Trophoblast cell (in vitro differentiated cells and primary cell): ENCODE measurements around the gene GKN2.

Experiments used
- DNase-seq, 2 donors: peaks; one replicate each; pipeline ENCODE4 v3.0.0-alpha.2; 2016
- H2AFZ ChIP-seq: 2 replicates; pipeline ENCODE4 v1.6.1; 2013; ENCODE audit warnings: low read length, moderate library complexity, mild to moderate bottlenecking; ENCODE audit not compliant: insufficient read depth, poor library complexity
- H2AK5ac ChIP-seq: 2 replicates; pipeline ENCODE4 v1.6.1; 2013; ENCODE audit warnings: mild to moderate bottlenecking, low read length
- H2BK120ac ChIP-seq: 2 replicates; pipeline ENCODE4 v1.6.1; 2013; ENCODE audit warnings: low read length, mild to moderate bottlenecking, moderate library complexity; ENCODE audit not compliant: insufficient read depth, poor library complexity
- H2BK12ac ChIP-seq: 2 replicates; pipeline ENCODE4 v1.6.1; 2013; ENCODE audit warnings: mild to moderate bottlenecking, low read length, moderate library complexity
- H2BK5ac ChIP-seq: 2 replicates; pipeline ENCODE4 v1.6.1; 2013; ENCODE audit warnings: low read length, low read depth, moderate library complexity, mild to moderate bottlenecking; ENCODE audit not compliant: poor library complexity
- H3K14ac ChIP-seq: 2 replicates; pipeline ENCODE4 v1.6.1; 2013; ENCODE audit warnings: mild to moderate bottlenecking, low read length
- H3K18ac ChIP-seq: 2 replicates; pipeline ENCODE4 v1.6.1; 2013; ENCODE audit warnings: mild to moderate bottlenecking, low read length
- H3K23ac ChIP-seq: 2 replicates; pipeline ENCODE4 v1.6.1; 2013; ENCODE audit warnings: low read length
- H3K27ac ChIP-seq: 2 replicates; pipeline ENCODE4 v1.5.1; 2013; ENCODE audit warnings: low read depth, mild to moderate bottlenecking, inconsistent platforms, low read length, moderate library complexity
- H3K27me3 ChIP-seq: 2 replicates; pipeline ENCODE4 v1.6.1; 2013; ENCODE audit warnings: inconsistent platforms, mild to moderate bottlenecking, low read length, moderate library complexity; ENCODE audit not compliant: insufficient read depth
- H3K36me3 ChIP-seq, 2 experiments: 1 replicate in 1 of 2; 2 replicates in 1 of 2; pipeline ENCODE4 v1.6.1; 2013; ENCODE audit warnings: low read length in 2 of 2, mild to moderate bottlenecking in 2 of 2, moderate library complexity in 1 of 2; ENCODE audit not compliant: insufficient read depth in 2 of 2, control insufficient read depth in 1 of 2
- H3K4ac ChIP-seq: 2 replicates; pipeline ENCODE4 v1.6.1; 2013; ENCODE audit warnings: low read depth, mild to moderate bottlenecking, low read length, moderate library complexity
- H3K4me1 ChIP-seq, 2 experiments: 1 replicate in 1 of 2; 2 replicates in 1 of 2; pipeline ENCODE4 v1.6.1; 2013; ENCODE audit warnings: low read length in 2 of 2, mild to moderate bottlenecking in 2 of 2, moderate library complexity in 1 of 2; ENCODE audit not compliant: insufficient read depth in 2 of 2, control insufficient read depth in 1 of 2
- H3K4me2 ChIP-seq: 2 replicates; pipeline ENCODE4 v1.6.1; 2013; ENCODE audit warnings: inconsistent platforms, mild to moderate bottlenecking, low read length, moderate library complexity
- H3K4me3 ChIP-seq: 2 replicates; pipeline ENCODE4 v1.5.1; 2013; ENCODE audit warnings: mild to moderate bottlenecking, low read depth, low read length, inconsistent platforms
- H3K79me1 ChIP-seq: one replicate; pipeline ENCODE4 v1.6.1; 2013; ENCODE audit warnings: low read length
- H3K79me2 ChIP-seq: 2 replicates; pipeline ENCODE4 v1.6.1; 2013; ENCODE audit warnings: low read length, mild to moderate bottlenecking; ENCODE audit not compliant: control insufficient read depth, insufficient read depth, poor library complexity
- H3K9ac ChIP-seq: 2 replicates; pipeline ENCODE4 v1.6.1; 2013; ENCODE audit warnings: mild to moderate bottlenecking, low read length
- H3K9me3 ChIP-seq: 2 replicates; pipeline ENCODE4 v1.6.1; 2013; ENCODE audit warnings: low read depth, mild to moderate bottlenecking, control low read depth, inconsistent platforms, low read length; ENCODE audit not compliant: insufficient read depth
- H4K12ac ChIP-seq: 2 replicates; pipeline ENCODE4 v1.6.1; 2013; ENCODE audit warnings: low read depth, mild to moderate bottlenecking, low read length, moderate library complexity
- H4K8ac ChIP-seq: 2 replicates; pipeline ENCODE4 v1.6.1; 2013; ENCODE audit warnings: low read depth, mild to moderate bottlenecking, low read length, moderate library complexity
- H4K91ac ChIP-seq: one replicate; pipeline ENCODE4 v1.6.1; 2013; ENCODE audit warnings: low read depth, mild to moderate bottlenecking, low read length, moderate library complexity
- WGBS: extraction: QIAGEN DNeasy Blood & Tissue Kit; methylation state at CpG from one replicate; pipeline ENCODE4 v1.1.7; 2013; ENCODE audit warnings: missing lambda C conversion rate; ENCODE audit not compliant: insufficient read length, insufficient coverage; ENCODE audit errors: extremely low coverage; 5-methylcytosine and 5-hydroxymethylcytosine counted together

The GKN2 gene

GRCh38 chr2:68906716-68907115 is 46.0 kb downstream of the GKN2 start:
- Histone ChIP-seq H4K91ac (no peak overlapping the region), H2AK5ac (no peak overlapping the region), H3K4me3 (no peak overlapping the region), H3K36me3 (no peaks in the 10 kb centered on the region), H3K23ac (no peak overlapping the region), H3K27ac (no peak overlapping the region), H3K18ac (no peak overlapping the region), H3K9me3 (peaks cover 1% of the 10 kb centered on the region), H3K9ac (no peak overlapping the region), H3K4me2 (no peak overlapping the region), H3K27me3 (no peaks in the 10 kb centered on the region), H2AFZ (no peak overlapping the region), H2BK120ac (no peak overlapping the region), H3K79me1 (no peaks in the 10 kb centered on the region), H3K4me1 (peaks cover 0 to 2% of the 10 kb centered on the region in 2 experiments), H3K14ac (no peak overlapping the region), H4K12ac (no peak overlapping the region), H4K8ac (no peak overlapping the region), H2BK12ac (no peak overlapping the region), H3K79me2 (no peaks in the 10 kb centered on the region), H3K4ac (no peak overlapping the region), H2BK5ac (no peak overlapping the region)
- no peak for DNase-seq
- no CpG with 5 or more reads among the region's 3 CpGs for WGBS

DNA sequence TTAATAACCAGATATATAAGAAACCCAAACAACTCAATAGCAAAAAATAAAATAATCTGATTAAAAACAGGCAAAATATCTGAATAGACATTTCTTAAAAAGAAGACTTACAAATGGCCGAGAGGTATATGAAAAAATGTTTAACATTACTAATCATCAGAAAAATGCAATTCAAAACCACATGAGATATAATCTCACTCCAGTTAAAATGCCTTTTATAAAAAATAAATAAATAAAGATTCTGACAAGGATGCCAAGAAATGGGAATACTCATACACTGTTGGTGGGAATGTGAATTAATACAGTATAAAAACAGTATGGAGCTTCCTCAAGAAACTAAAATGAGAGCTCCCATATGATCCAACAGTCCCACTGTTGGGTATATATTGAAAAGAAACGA is 47.6 kb downstream of the GKN2 start:
- Histone ChIP-seq H2BK5ac (no peak overlapping the region), H3K23ac (no peak overlapping the region), H3K27ac (no peak overlapping the region), H3K79me2 (no peaks in the 10 kb centered on the region), H2BK12ac (no peak overlapping the region), H4K8ac (no peak overlapping the region), H3K9ac (no peak overlapping the region), H3K18ac (no peak overlapping the region), H4K12ac (no peak overlapping the region), H3K9me3 (peaks cover 1% of the 10 kb centered on the region), H3K4me3 (no peak overlapping the region), H2AK5ac (no peak overlapping the region), H3K27me3 (no peaks in the 10 kb centered on the region), H2BK120ac (no peak overlapping the region), H3K36me3 (no peaks in the 10 kb centered on the region), H3K79me1 (no peaks in the 10 kb centered on the region), H3K4me2 (no peak overlapping the region), H2AFZ (no peak overlapping the region), H4K91ac (no peak overlapping the region), H3K4ac (no peak overlapping the region), H3K4me1 (no peaks in the 10 kb centered on the region), H3K14ac (no peak overlapping the region)
- no peak for DNase-seq
- WGBS: no CpG with 5 or more reads among the region's 2 CpGs

- Histone ChIP-seq H3K4me1 (no peaks in the 10 kb centered on the region), H3K14ac (no peak overlapping the region), H3K4me3 (no peak overlapping the region), H3K36me3 (no peaks in the 10 kb centered on the region), H2AFZ (no peak overlapping the region), H2BK120ac (no peak overlapping the region), H4K91ac (no peak overlapping the region), H3K23ac (no peak overlapping the region), H2AK5ac (no peak overlapping the region), H3K9ac (no peak overlapping the region), H3K18ac (no peak overlapping the region), H4K12ac (no peak overlapping the region), H3K4ac (no peak overlapping the region), H3K27ac (no peak overlapping the region), H3K9me3 (no peaks in the 10 kb centered on the region), H3K27me3 (no peaks in the 10 kb centered on the region), H3K79me1 (no peaks in the 10 kb centered on the region), H3K79me2 (no peaks in the 10 kb centered on the region), H3K4me2 (no peak overlapping the region), H4K8ac (no peak overlapping the region), H2BK5ac (no peak overlapping the region), H2BK12ac (no peak overlapping the region)
- WGBS: no CpG with 5 or more reads among the region's 1 CpG
- no peak for DNase-seq
Observed at GRCh38 chr2:68901561-68901960, 51.1 kb downstream of the GKN2 start.

- whole genome bisulfite sequencing: no CpG with 5 or more reads among the region's 4 CpGs
- Histone ChIP-seq H3K4ac (no peak overlapping the region), H3K4me3 (no peak overlapping the region), H3K79me1 (no peaks in the 10 kb centered on the region), H3K9ac (no peak overlapping the region), H3K4me1 (no peaks in the 10 kb centered on the region), H3K27me3 (no peaks in the 10 kb centered on the region), H4K91ac (no peak overlapping the region), H4K12ac (no peak overlapping the region), H4K8ac (no peak overlapping the region), H3K4me2 (no peak overlapping the region), H3K79me2 (no peaks in the 10 kb centered on the region), H3K27ac (no peak overlapping the region), H3K36me3 (no peaks in the 10 kb centered on the region), H2BK12ac (no peak overlapping the region), H3K9me3 (no peaks in the 10 kb centered on the region), H3K23ac (no peak overlapping the region), H2BK5ac (no peak overlapping the region), H3K18ac (no peak overlapping the region), H2BK120ac (no peak overlapping the region), H2AFZ (no peak overlapping the region), H2AK5ac (no peak overlapping the region), H3K14ac (no peak overlapping the region)
- no peak for DNase-seq
Observed at GRCh38 chr2:68901199-68901514, 51.5 kb downstream of the GKN2 start.
